CD4-positive, alpha-beta T cell treated with Interleukin-6 for 4 hours (primary cell): ENCODE data around the gene NDUFV2.

Experiments
- DNase-seq: peaks from one replicate; pipeline ENCODE4 v3.0.0-alpha.2; 2020; ENCODE audit warnings: mixed read lengths

NDUFV2 gene

DNA sequence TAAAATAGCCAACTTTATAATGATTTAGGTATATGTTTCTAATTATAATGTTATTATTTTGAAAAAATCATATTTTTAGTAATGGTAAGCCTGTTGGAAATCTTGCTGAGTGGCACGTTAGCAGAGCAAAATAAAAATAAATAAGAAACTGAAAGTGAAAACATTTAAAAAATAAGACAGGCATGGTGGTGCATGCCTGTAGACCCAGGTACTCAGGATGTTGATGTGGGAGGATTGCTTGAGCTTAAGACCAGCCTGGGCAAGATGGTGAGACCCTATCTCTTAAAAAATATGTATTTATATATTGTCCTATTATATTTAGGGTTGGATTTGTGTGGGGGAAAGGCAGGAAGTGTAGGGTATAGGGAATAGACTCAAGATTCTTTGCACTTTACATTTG lies 18.3 kb downstream of the NDUFV2 start:
- DNase-seq, result peak; percentile 44

GRCh38 chr18:9123520-9123919 lies 21.0 kb downstream of the NDUFV2 start:
- no peak for DNase-seq

DNA sequence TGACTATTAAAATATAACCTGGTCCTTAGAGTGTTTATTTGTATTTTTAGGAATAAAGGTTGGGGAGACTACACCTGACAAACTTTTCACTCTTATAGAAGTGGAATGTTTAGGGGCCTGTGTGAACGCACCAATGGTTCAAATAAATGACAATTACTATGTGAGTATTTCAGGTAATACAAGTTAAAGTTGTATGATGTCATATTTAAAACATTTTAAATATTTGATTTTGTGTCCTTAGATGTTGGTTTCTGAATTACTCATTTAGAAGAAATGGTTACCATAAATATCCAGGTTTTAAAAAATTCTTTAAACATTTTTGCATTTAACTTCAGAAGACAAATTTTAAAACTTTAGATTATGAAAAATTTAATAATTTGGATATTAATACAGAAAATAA lies 22.3 kb downstream of the NDUFV2 start:
- no peak for DNase-seq

- no peak for DNase-seq
Observed at GRCh38 chr18:9126337-9126736, 23.8 kb downstream of the NDUFV2 start.

DNA sequence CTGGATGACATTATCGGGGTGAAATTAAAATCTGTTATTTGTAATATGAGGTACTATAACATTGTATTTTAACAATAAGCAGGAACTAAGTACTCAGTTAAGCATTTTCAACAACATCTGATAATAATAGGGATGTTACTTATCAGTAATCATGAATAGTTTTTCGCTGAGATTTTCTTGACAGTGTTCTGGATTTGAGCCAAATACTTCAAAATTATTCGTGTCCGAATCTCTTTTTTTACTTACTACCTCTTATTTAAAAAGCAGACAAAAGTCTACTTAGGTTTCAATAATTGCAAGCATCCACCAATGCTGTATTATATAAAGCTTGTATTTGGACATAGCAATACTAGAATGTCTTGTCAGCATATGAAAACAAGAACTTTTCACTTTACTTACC lies 27.7 kb downstream of the NDUFV2 start:
- DNase-seq, result no peak

DNA sequence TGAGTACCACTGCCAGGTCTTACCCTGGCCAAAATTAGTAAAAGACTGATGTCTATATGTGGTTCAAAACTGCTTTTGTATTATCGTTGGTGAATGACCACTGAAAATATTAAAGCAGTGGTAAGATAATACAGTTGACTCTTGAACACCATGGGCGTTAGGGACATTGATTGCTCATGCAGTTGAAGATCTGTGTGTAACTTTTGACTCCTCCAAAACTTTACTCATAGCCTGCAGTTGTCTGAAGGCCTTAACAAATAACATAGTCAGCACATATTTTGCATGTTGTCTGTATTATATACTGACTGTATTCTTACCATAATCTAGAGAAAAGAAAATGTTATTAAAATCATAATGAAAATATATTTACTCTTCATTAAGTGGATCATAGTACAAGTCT lies 28.3 kb downstream of the NDUFV2 start:
- no peak for DNase-seq

- no peak for DNase-seq
Observed at GRCh38 chr18:9132628-9133027, 30.1 kb downstream of the NDUFV2 start.

- no peak for DNase-seq
Observed at GRCh38 chr18:9133225-9133624, 30.7 kb downstream of the NDUFV2 start.

- no peak for DNase-seq
Observed at GRCh38 chr18:9135081-9135911, 32.8 kb downstream of the NDUFV2 start.

GRCh38 chr18:9135912-9136314 lies 33.4 kb downstream of the NDUFV2 start:
- peak; percentile 69 for DNase-seq

DNA sequence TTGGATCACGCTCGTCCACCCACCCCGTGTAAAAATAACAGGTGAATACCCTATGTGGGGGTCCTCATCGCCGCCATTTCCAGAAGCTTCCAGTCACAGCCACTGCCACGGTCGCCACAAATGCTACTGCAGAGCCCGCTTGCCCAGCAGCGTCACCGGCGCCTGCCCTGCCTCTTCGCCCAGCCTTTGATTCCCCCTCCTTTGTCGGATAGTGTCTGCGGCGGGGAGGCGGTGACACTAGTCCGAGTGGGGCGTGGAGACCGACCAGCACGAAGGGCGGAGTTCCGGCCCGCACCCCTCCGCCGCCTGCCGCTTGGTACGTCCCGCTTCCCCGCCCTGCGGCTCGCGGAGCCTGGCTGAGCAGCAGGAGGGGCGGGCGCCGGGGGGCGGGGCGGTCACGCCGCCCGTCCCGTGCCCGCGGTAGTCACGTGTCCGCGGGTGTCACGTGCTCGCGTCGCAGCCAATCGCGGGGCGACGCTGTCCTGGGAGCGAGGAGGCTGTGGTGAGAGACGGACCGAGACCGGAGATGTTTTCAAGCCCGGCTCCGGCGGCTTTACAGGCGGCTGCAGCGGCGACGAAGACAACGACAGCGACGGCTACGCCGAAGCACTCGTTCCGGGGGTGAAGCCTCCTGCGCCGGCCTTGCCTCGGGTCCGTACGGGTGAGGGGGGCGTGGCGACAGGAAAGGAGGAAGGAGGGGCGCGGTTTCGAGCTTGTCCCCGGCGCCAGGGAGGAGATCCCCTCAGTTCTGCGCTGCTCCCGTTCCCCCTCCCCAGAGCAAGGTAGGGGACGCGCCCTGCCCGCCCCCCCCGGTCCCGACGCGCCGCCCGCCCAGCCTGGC lies 34.0 kb downstream of the NDUFV2 start, which contains the start of gene ANKRD12:
TSS of gene ANKRD12 (plus strand) at position 467 of the 841 bp plus-strand sequence. CDS start 45,652 bp downstream, outside the sequence.
- DNase-seq, result peak; percentile 98

DNA sequence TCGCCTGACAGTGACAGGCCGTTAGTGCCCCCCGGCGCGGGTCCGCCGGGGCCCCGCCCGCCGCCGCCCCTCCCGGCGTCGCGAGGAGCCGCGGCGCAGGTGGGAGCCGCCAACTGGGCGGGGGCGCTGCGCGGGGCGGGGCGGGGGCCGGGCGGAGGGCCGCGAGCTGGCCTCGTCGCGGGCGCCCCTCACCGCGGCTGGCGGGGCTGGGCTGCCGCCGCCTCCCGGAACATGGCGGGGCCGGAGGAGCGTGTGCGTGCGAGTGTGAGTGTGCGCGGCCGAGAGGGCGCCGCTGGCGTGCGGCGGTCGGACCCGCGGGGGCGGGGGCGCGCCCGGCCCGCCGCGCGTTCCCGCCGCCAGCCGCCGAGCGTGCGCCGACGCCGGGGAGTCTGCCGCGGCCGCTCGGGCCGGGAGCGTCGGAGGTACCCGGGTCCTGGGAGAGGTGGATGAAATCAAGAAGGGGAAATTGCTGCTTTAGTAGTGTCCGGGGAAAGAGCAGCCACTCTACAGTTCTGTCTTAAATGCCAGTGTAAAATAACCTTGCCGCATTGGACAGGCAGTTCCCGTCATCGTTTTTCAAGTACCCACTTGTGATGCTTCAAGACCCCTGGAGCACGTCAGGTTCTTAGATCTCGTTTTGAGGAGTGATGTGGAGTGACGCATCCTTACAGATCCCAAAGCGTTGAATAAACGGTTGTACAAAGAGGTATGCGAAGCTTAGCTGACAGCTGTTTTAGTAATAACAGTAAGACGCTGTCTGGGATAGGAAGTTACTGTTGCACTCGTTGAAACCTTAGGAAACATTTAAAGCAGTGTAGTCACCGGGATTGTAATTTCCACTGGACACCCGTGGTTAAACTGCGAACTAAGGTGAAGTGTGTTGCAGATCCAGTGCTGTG lies 34.9 kb downstream of the NDUFV2 start:
- peak; percentile 83 for DNase-seq

DNA sequence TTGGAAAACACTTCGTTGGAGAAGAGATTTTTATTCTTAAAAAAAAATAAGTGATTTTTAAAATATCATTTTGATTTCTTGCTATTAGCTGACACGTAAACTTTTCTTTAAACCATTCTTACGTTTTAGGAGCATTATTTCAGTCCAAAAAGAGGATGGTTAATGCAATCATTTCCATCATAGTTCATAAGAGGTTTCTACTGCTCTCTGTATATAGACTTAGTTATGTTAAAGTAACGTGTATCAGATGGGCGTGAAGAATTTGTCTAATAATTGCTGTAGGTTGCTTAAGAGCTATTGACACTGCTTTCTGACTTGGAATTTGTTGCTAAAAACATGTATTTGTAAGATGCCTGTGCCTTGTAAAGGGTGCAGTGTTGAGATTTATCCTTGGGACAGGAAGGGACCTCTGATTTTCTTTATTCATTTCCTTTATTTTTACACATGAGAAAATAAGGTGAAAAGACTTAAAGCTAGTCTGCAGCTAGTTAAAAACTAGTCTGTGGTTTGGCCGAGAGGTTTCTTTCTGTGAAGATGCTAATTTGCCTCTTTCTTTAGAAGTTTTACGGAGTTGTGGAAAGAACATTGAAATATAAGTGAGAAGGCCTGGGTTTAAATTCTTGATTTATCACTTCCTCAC lies 37.0 kb downstream of the NDUFV2 start:
- DNase-seq, result no peak

DNA sequence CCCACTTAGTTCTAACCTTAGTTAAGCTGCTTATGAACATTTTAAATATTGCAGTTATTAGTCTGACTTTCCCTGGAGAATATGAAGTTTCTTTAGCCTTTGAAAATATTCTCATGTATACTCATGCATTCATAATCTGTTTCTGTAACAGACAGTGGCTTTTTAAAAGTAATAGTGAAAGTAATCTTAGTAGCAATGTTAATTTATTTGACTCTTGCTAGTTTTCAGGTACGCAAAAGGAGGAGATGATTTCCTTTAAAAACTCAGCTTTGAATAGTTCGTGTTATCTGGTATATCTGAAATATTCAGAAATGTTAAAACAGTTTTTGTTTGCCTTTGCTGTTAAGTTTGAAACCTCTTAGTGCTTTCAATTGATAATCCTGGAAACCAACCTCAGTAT lies 37.9 kb downstream of the NDUFV2 start:
- DNase-seq, result no peak

- DNase-seq, result no peak
Observed at GRCh38 chr18:9140984-9141383, 38.5 kb downstream of the NDUFV2 start.

GRCh38 chr18:9146224-9146623 lies 43.7 kb downstream of the NDUFV2 start:
- no peak for DNase-seq

- peak; percentile 48 for DNase-seq
Observed at GRCh38 chr18:9147440-9148202, 45.1 kb downstream of the NDUFV2 start.

DNA sequence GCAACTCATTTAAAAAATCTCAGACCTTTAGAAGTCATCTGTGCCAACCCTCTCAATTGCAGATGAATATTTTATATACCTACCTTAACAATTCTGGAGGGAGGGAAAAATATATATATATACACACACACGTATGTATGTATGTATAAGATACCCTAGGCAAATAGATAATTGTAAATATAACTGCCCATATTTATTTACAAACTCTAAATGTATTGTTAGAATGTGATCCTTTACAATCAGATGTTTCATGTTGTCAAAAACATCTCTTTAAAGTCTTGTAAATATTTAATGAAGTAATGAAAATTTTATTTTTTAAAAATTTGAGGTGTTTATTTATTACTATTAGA lies 45.7 kb downstream of the NDUFV2 start:
- DNase-seq, result no peak

GRCh38 chr18:9150121-9150520 lies 47.6 kb downstream of the NDUFV2 start:
- DNase-seq, result no peak

DNA sequence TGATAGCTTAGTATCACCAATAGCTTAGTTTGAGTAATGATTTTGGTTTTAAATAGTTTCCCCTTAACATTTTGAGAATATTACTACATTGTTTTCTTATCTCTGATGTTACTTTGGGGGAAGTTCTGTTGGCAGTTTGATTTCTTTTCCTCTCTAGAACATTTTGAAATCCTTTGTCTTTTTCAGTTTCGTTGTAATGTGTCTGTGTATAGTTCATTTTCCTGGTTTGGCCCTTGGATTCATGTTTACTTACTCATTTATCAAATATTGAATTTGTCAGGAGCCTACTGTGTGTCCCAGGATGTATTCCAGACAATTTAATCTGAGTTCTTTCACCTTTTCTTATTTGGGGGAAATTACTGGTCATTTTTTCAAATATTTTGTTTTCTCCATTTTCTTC lies 50.8 kb downstream of the NDUFV2 start:
- no peak for DNase-seq

GRCh38 chr18:9156604-9157249 lies 54.2 kb downstream of the NDUFV2 start:
- DNase-seq, result no peak
